Smooth muscle cell (in vitro differentiated cells): Measurements from ENCODE around the gene ALKBH4. TPM values are rescaled to one million over a fixed set of nuclear protein-coding genes. Genes with fewer than 3 reads are reported as not detected.
A peak's percentile ranks its signal among the peaks of the same experiment; 100 is the strongest.

Source experiments
- DNase-seq: peaks from one replicate; lab custom pipeline; 2025; ENCODE audit not compliant: unreplicated experiment; lab: John Stamatoyannopoulos, UW
- H2AFZ ChIP-seq: fragments of 200-600 bp; sonication (generic); 2 replicates; pipeline ENCODE4 v1.6.0; 2016; ENCODE audit warnings: antibody characterized with exemption, low read depth, mild to moderate bottlenecking
- H3F3A ChIP-seq: fragments of 200-600 bp; sonication (generic); 2 replicates; pipeline ENCODE4 v1.6.0; 2017; ENCODE audit warnings: antibody characterized with exemption, low read depth
- H3K27ac ChIP-seq: fragments of 200-600 bp; sonication (generic); 2 replicates; pipeline ENCODE4 v1.5.1; 2016; ENCODE audit warnings: low read depth, mild to moderate bottlenecking
- H3K27me3 ChIP-seq: fragments of 200-600 bp; sonication (generic); 2 replicates; pipeline ENCODE4 v1.6.1; 2016; ENCODE audit warnings: low read depth, mild to moderate bottlenecking
- H3K36me3 ChIP-seq: fragments of 200-600 bp; sonication (generic); 2 replicates; pipeline ENCODE4 v1.5.1; 2016; ENCODE audit warnings: low read depth
- H3K4me1 ChIP-seq: fragments of 200-600 bp; sonication (generic); 2 replicates; pipeline ENCODE4 v1.5.1; 2016; ENCODE audit warnings: low read depth
- H3K4me2 ChIP-seq: fragments of 200-600 bp; sonication (generic); 2 replicates; pipeline ENCODE4 v1.6.0; 2016; ENCODE audit warnings: mild to moderate bottlenecking
- H3K4me3 ChIP-seq: fragments of 200-600 bp; sonication (generic); 2 replicates; pipeline ENCODE4 v1.5.1; 2016; ENCODE audit warnings: mild to moderate bottlenecking
- H3K79me2 ChIP-seq: fragments of 200-600 bp; sonication (generic); 2 replicates; pipeline ENCODE4 v1.6.0; 2016; ENCODE audit warnings: low read depth, mild to moderate bottlenecking
- H3K9ac ChIP-seq: fragments of 200-600 bp; sonication (generic); 2 replicates; pipeline ENCODE4 v1.6.0; 2016; ENCODE audit warnings: low read depth
- H3K9me3 ChIP-seq: fragments of 200-600 bp; sonication (generic); replicated peaks from 2 replicates; pipeline ENCODE4 v1.5.1; 2016; ENCODE audit warnings: low read depth
- H4K20me1 ChIP-seq: fragments of 200-600 bp; sonication (generic); 2 replicates; pipeline ENCODE4 v1.6.0; 2016; ENCODE audit warnings: low read depth
- WGBS: methylation state at CpG from one replicate; pipeline ENCODE4 v1.1.7; 2016; ENCODE audit warnings: low lambda C conversion rate; 5-methylcytosine and 5-hydroxymethylcytosine counted together
- polyA plus RNA-seq: library from polyadenylated mRNA; unstranded; fragments of >200 nt; fragmentation: Nextera tagmentation; extraction: Ambion mirVana; gene quantifications from 2 replicates; pipeline ENCODE4 v1.2.1, GENCODE V29; 2016
- total RNA-seq: library from RNA; depleted of rRNA; stranded (reverse); fragments of >200 nt; gene quantifications from 2 replicates; pipeline ENCODE4 v1.2.3, GENCODE V29; 2014
- TF ChIP-seq, protein P1 (sequence below): fragments of 200-600 bp; sonication (generic); IDR thresholded peaks from 2 replicates; pipeline ENCODE4 v1.5.1; 2017; ENCODE audit warnings: borderline replicate concordance, mild to moderate bottlenecking, antibody characterized with exemption; ENCODE audit not compliant: insufficient read depth, poor library complexity, severe bottlenecking

ALKBH4 gene
- total and polyA plus RNA-seq, 2 experiments from 2014 or later = 7.0 to 15.7 TPM

DNA sequence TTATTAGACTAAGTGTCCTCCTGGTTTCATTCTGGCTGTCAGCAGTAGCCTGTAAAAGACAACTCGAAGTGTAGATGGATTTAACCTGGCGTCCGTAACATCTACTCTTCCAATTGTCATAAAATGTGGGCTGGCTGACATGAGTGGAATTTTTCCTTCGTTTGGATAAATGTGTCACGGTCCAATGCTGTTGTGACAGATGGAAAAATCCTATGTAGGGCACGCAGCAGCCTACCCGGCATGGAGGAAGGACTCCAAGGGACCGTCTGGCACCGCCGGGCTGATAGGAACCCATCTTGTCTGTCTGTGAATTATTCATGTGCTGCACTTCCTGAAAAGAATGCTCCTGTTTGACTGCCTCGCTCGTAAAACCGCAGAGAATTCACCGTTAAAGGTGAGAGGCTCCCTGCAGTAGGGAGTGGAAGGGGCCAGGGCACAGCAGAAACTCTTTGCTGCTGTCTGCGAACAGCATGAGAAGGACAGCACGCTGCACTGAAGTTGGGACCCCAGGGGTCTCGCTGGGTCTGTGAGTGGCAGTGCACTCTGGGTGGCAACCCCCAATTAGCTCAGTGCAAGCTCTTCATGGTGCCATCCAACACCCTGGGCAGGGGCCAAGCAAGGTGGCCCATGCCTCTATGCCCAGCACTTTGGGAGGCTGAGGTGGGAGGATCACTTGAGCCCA is 32.9 kb downstream of the ALKBH4 start:
- peak overlapping the region; percentile 98 for H3K4me2 ChIP-seq
- peaks cover 25% of the 10 kb centered on the region for H3F3A ChIP-seq
- H2AFZ ChIP-seq = no peak overlapping the region
- H4K20me1 ChIP-seq = no peaks in the 10 kb centered on the region
- H3K27me3 ChIP-seq = no peaks in the 10 kb centered on the region
- H3K79me2 ChIP-seq = peaks cover 19% of the 10 kb centered on the region
- 24% methylated on average over 17 of the region's 17 CpGs for WGBS
- H3K4me3 ChIP-seq = no peak overlapping the region
- peak; percentile 6 for DNase-seq
- peak overlapping the region; percentile 56 for H3K9ac ChIP-seq
- H3K4me1 ChIP-seq = peaks cover 11% of the 10 kb centered on the region
- no peaks in the 10 kb centered on the region for H3K36me3 ChIP-seq
- TF ChIP-seq, protein P1, sequence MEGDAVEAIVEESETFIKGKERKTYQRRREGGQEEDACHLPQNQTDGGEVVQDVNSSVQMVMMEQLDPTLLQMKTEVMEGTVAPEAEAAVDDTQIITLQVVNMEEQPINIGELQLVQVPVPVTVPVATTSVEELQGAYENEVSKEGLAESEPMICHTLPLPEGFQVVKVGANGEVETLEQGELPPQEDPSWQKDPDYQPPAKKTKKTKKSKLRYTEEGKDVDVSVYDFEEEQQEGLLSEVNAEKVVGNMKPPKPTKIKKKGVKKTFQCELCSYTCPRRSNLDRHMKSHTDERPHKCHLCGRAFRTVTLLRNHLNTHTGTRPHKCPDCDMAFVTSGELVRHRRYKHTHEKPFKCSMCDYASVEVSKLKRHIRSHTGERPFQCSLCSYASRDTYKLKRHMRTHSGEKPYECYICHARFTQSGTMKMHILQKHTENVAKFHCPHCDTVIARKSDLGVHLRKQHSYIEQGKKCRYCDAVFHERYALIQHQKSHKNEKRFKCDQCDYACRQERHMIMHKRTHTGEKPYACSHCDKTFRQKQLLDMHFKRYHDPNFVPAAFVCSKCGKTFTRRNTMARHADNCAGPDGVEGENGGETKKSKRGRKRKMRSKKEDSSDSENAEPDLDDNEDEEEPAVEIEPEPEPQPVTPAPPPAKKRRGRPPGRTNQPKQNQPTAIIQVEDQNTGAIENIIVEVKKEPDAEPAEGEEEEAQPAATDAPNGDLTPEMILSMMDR = no peak
- peak overlapping the region; percentile 95 for H3K27ac ChIP-seq
- no peaks in the 10 kb centered on the region for H3K9me3 ChIP-seq

GRCh38 chr7:102429141-102429899 is 35.3 kb downstream of the ALKBH4 start:
- Histone ChIP-seq H3K9ac (no peak overlapping the region), H3F3A (peaks cover 25% of the 10 kb centered on the region), H3K36me3 (no peaks in the 10 kb centered on the region), H4K20me1 (peaks cover 2% of the 10 kb centered on the region), H3K4me1 (peaks cover 10% of the 10 kb centered on the region), H2AFZ (no peak overlapping the region), H3K4me3 (no peak overlapping the region), H3K9me3 (no peaks in the 10 kb centered on the region), H3K4me2 (no peak overlapping the region), H3K27me3 (no peaks in the 10 kb centered on the region), H3K79me2 (peaks cover 2% of the 10 kb centered on the region), H3K27ac (no peak overlapping the region)
- 96% methylated on average over 10 of the region's 10 CpGs for WGBS
- TF ChIP-seq, protein P1 = no peak
- no peak for DNase-seq

DNA sequence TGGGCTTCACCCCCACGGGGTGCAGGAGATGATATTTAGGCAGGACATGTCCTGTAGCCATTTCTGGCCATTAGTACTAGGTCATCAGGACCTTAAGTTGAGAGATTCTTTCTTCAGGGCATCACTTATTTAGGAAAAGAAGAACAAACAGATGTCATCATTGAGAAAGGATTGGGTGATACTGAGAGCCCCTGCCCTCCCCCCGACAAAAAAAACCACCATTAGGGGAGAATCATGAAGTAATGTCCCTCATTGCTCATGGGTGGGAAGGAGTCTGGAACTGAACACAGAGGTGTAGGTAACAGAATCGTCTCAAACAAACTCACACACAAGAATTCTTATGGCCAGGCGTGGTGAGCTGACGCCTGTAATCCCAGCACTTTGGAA is 37.7 kb downstream of the ALKBH4 start:
- Histone ChIP-seq H3K27ac (no peak overlapping the region), H3K27me3 (no peaks in the 10 kb centered on the region), H3K4me3 (no peak overlapping the region), H3F3A (peaks cover 23% of the 10 kb centered on the region), H4K20me1 (peaks cover 19% of the 10 kb centered on the region), H2AFZ (no peak overlapping the region), H3K9me3 (no peaks in the 10 kb centered on the region), H3K36me3 (no peaks in the 10 kb centered on the region), H3K4me1 (no peaks in the 10 kb centered on the region), H3K4me2 (no peak overlapping the region), H3K9ac (no peak overlapping the region), H3K79me2 (no peaks in the 10 kb centered on the region)
- no peak for DNase-seq
- WGBS = 97% methylated on average over 5 of the region's 5 CpGs
- TF ChIP-seq, protein P1 = no peak
